HG03378 (cell line): ENCODE data around the gene SUN1.
"Not testable (repeated sequence)": the region's sequence is repeated elsewhere in the genome, so short reads cannot be mapped to it uniquely, and the experiment has no call there.

Experiments
- ATAC-seq: cut with Tn5 transposase; IDR thresholded peaks from one replicate; pipeline ENCODE4 v1.9.1; 2021; ENCODE audit warnings: mild to moderate bottlenecking, moderate library complexity; ENCODE audit not compliant: unreplicated experiment

Gene SUN1

DNA sequence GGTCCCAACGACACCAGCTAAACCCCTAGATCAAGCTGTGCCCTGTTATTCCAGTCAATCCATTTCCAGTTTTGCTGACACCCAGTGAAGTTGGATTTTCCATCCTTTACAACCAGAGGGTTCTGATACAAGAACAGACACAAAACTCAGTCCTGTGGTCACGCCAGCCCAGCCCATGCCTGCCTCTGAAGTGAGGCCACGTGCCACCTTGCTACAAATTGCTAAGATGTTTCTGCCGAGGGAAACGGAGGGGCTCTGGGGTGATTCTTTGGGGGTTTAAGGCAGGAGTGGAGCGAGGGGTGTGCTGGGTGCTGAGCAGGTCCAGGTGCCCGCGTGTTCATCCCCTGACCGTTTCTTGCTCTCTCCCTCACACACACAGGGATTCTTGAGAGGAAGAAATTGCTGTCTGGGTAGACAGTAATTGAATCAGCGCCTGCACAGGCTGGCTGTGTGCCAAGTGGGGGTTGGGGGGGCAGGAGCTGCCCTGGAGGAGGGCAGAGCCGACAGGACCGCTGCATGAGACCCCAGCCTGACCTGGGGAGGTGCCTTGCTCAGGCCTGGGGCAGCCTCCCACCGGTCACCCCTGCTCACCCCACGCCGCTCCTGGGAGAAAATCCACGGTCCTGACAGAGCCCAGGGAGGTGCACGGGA is 84.1 kb downstream of the SUN1 start:
- no peak for ATAC-seq

DNA sequence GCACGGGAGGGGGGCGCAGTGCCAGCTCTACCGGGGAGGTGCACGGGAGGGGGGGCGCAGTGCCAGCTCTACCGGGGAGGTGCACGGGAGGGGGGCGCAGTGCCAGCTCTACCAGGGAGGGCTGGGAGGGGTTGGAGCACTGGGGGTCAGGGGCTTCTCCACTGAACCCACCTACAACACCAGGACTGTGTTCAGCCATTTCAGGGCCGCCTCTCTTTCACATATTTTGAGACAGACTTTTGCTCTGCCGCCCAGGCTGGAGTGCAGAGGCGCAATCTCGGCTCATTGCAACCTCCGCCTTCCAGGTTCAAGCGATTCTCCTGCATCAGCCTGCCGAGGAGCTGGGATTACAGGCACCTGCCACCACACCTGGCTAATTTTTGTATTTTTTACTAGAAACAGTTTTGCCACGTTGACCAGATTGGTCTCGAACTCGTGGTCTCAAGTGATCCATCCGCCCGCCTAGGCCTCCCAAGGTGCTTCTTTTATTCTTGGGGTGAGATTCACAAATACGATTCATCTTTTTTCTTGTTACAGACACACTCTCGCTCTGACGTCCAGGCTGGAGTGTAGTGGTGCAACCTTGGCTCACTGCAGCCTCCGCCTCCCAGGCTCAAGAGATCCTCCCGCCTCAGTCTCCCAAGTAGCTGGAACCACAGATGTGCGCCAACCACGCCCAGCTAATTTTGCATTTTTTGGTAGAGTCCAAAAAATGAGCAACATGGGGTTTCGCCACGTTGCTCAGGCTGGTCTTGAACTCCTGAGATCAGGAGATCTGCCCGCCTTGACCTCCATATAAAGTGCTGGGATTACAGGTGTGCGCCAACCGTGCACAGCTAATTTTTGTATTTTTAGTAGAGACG is 85.2 kb downstream of the SUN1 start:
- no peak for ATAC-seq

DNA sequence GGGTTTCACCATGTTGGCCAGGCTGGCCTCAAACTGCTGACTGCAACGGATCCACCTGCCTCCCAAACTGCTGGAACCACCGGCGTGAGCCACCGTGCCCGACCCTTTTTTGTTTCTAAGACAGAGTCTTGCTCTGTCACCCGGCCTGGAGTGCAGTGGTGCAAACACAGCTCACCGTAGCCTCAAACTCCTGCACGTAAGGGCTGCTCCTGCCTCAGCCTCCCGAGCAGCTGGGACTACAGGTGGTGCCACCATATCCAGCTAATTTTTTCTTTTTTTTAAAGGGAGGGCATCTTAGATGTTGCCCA is 85.8 kb downstream of the SUN1 start:
- no peak for ATAC-seq

DNA sequence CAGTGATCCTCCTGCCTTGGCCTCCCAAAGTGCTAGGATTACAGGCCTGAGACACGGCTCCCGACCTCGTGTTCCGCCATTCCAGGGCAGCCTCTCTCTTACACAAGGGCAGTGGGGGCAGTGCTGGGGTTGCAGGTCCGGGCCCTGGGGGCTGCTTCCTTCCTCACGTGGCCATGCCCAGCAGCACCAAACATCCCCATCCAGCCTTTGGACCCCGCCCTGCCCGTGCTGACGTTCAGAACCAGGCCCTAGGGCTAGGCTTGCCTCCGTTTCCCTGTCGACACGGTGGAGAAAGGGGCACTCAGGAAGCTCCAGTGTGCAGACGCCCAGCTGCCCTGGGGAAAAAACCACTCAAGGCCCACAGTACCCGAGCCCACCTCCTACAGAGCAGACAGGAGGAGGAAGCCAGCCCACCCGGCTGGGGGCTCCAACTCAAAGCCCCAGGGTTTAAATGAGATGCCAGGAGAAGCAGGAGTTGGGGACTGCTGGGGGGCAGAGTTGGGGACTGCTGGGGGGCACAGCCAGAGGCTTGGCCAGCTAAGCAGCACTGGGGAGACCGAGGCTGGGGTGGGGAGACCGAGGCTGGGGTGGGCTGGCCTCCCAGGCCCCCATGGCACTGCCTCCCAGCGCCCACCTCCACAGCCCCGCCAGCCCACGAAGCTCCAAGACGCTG is 86.3 kb downstream of the SUN1 start:
- ATAC-seq, result no peak

DNA sequence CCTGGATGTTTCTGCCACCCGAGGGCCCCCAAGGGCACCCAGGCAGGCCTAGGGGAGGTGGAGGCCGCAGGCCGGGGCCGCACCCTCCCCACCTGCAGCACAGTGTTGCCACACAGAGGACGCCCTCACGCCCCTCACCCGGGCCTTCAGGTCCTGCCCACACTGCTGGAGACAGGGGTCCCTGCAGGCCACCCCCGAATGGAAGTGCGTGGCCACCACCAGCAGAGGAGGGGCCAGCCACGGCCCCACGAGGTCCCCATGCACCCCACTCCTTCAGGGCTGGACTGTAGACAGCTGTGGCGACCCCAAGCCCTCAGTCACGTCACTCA is 86.8 kb downstream of the SUN1 start:
- no peak for ATAC-seq

DNA sequence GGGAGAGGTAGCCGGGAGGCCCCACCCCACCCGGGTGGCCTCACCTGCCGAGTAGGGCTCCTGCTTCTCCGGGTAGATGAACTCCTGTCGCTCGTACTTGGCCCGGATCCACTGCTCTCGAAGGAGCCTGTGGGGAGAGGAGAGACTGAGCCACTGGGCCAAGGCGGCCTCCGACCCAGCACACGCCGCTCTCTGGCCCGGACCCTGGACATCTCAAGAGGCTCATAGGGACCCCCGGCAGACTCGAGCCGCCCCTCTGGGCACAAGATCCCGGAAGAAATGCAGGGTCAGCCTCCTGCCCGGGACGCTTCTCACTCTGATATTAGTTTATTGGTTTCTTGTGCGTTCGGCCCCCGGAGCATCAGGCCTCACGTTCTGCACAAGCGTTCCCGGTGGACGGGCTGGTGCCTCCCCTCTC is 87.7 kb downstream of the SUN1 start:
- no peak for ATAC-seq

DNA sequence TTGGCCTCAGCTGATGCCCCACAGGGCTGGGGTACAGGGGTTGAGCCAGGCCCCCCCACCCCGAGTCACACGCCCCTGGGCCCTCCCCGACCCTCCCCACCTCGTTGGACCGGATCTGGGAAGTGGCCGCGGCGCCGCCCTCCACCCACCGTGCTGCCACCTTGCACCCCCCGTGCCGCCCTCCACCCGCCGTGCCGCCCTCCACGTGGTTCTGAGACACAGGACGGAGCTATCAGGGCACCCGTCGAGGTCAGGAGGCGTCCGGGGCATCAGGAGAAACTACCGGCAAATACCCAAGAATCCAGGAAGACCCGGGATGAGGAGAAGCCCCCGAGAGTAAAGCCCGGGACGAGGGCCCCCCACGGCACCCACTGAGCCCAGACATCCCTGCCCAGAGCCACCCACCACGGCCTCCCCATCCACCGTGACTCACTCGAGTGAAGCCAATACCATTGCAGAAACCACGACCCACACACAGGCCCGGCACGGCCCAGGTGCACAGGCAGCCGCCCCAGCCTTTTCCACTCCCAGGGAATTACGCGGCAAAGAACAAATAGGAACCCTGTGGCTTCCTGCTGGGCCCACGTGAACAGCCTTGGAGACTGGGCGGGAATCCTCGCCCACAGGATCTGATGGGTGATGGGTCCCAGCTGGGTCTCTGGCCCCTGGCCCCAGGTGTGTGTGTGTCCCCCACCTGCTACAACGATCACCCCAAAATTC is 88.2 kb downstream of the SUN1 start:
- ATAC-seq, result no peak

DNA sequence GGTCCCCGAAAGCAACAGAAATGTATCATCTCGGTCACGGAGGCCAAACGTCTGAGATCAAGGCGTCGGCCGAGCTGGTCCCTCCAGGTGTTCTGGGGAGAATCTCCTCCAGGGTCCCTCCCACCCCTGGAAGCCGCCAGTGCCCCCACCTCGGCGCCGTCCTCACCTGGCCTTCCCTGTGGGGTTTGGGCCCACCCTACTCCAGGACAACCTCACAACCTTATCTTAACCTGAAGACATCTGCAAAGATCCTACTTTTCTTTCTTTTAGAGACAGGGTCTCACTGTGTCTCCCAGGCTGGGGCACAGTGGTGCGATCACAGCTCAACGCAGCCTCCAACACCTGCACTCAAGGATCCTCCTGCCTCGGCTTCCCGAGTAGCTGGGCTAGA is 88.8 kb downstream of the SUN1 start:
- ATAC-seq, result no peak

DNA sequence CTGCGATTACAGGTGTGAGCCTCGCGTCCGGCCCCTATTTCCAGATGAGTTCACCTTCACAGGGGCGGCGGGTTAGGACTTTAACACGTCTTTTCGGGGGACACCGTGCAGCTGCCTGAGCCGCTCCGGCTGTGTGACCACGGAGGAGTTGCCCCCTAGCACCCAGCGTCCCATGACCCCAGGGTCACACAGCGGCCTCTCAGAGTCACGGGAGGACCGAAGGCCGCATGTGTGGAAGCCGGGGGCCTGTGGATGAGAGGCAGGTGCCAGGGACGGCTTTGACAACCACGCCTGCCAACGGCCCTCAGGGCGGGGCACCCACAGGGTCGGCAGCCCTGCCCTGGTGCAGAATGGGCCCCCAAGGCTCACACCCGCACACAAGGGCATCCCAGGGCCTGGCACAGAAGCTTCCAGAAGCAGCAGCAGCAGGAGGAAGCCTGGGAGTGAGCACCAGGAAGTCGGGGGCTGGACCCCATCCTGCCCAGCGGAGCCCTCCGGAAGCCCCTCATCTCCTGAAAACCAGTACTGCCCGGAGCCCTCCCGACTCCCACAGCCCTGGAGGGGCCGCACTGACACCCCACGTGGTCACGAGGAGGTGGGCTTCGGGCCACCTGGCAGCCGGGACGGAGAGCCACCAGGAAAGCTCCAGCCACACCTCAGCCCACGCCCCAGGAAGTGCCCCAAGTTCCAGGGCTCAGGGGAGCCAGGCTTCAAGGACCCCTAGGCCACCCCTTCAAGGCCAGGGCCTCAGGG is 89.5 kb downstream of the SUN1 start:
- ATAC-seq, result no peak

DNA sequence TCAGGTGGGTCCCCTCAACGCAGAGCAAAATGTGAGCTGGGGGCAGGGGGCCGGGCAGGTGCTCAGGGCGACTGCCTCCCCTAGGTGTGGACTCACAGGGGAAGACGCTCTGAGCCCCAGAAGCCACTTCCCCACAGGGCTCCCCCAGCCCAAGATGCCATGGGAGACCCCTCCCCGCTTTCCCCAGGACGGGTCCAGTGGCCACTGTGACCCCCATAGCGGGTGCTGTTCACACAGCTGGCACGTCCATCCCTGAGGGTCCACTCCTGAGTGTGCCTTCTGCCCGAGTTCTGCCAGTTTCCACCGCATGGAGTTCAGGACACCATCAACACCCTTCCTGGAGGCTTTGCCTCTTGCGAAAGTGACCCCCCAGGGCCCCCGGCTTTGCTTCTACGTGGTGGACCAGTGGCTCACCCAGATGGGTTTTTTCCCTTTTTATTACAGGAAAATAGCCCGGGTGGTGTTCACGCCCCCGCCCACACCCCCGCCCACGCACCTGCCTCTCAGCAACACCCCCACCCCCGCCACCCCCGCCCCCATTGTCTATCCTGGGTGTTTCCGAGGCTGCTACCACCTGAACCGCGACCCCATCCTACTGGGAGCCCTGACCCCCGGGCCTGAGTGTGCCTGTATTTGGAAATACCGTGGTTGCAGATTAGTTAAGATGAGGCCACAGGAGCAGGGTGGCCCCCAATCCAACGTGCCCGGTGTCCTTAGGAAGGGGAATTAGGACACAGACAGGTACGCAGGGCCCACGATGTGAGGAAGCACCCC is 90.2 kb downstream of the SUN1 start:
- no peak for ATAC-seq

DNA sequence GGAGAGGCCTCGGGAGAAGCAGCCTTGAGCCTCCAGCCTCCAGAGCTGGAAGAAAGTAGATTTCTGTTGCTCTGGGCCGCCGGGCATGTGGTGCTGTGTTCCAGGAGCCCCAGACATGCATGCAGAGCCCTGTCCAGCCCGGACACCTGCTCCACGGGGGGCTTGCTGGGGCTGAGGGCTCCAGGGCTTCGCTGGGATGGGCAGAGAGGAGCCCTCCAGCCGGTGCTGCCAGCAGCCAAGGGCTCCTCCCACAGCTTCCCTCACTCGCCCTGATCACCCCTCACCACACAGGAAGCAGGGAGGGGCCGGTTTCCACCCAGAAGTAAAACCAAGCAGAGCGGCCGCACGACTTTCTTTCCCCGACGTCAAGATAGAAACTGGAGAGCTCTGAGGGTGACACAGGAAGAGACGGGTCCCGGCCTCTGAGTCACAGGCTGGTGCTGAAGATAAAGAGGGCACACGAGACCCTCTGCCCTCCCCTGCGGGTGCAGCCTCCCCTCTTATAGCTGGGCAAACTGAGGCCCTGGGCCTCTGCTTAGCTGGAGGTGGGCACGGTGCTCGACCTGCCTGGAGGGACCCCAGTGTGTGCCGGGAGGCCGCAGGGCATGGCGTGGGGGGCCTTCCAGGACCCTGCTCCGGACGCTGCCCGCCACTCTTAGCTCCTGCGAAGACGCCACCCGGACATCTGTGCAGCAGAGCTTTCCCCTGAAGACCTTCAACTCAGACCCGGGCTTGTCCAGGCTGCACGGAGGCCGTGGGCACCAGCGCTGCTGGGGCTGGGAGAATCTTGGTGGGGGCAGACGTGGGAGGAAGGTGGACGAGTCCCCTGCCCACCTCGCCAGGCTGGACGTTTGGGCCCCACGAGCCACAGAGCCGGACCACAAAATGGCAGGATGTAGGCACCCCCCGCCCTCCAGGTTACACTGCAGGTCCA is 91.1 kb downstream of the SUN1 start:
- ATAC-seq, result peak; percentile 68

DNA sequence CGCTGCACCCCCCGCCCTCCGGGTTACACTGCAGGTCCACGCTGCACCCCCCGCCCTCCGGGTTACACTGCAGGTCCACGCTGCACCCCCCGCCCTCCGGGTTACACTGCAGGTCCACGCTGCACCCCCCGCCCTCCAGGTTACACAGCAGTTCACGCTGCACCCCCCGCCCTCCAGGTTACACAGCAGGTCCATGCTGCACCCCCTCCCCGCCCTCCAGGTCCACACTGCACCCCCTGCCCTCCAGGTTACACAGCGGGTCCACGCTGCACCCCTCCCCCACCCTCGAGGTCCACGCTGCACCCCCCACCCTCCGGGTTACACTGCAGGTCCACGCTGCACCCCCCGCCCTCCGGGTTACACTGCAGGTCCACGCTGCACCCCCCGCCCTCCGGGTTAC is 91.8 kb downstream of the SUN1 start:
- not testable (repeated sequence) for ATAC-seq
